Activated CD4-positive, alpha-beta memory T cell treated with anti-CD3 and anti-CD28 coated beads, Interleukin-2, amount 10 ng/mL, durations not matched to agents 7 days and 5 days (primary cell): ENCODE results near the gene ERMN. TPM values are rescaled to one million over a fixed set of nuclear protein-coding genes. Genes with fewer than 3 reads are reported as not detected.

Experiments used
- CTCF ChIA-PET: fragments of 350-600 bp; sonication (Branson Sonifier 250); formaldehyde crosslinking; loops from one replicate; lab custom pipeline; 2021; ENCODE audit warnings: antibody characterized with exemption, inconsistent platforms; lab: Charles Lee
- POLR2A ChIA-PET: fragments of 350-600 bp; sonication (Branson Sonifier 250); formaldehyde crosslinking; loops from one replicate; lab custom pipeline; 2021; ENCODE audit warnings: antibody characterized with exemption; lab: Charles Lee
- DNase-seq: peaks from one replicate; pipeline ENCODE4 v3.0.0-alpha.2; 2020
- H3K27ac Mint-ChIP-seq: one replicate; pipeline ENCODE4 v1.8.0; 2021; ENCODE audit warnings: mild to moderate bottlenecking, mixed read lengths
- H3K27me3 Mint-ChIP-seq: one replicate; pipeline ENCODE4 v1.8.0; 2021; ENCODE audit warnings: mixed read lengths
- H3K36me3 Mint-ChIP-seq: one replicate; pipeline ENCODE4 v1.8.0; 2021; ENCODE audit warnings: low read depth, mixed read lengths
- H3K4me1 Mint-ChIP-seq: one replicate; pipeline ENCODE4 v1.8.0; 2021; ENCODE audit warnings: mixed read lengths
- H3K4me3 Mint-ChIP-seq: one replicate; pipeline ENCODE4 v1.8.0; 2021; ENCODE audit warnings: mild to moderate bottlenecking, mixed read lengths
- H3K9me3 Mint-ChIP-seq: one replicate; pipeline ENCODE4 v1.8.0; 2021; ENCODE audit warnings: mixed read lengths
- total RNA-seq, 2 experiments: library from RNA; stranded (reverse); gene quantifications; one replicate each; pipeline ENCODE4 v1.2.3, GENCODE V29; 2021

Gene ERMN
- total RNA-seq, 2 experiments from 2014 or later: 3.1 to 3.5 TPM

DNA sequence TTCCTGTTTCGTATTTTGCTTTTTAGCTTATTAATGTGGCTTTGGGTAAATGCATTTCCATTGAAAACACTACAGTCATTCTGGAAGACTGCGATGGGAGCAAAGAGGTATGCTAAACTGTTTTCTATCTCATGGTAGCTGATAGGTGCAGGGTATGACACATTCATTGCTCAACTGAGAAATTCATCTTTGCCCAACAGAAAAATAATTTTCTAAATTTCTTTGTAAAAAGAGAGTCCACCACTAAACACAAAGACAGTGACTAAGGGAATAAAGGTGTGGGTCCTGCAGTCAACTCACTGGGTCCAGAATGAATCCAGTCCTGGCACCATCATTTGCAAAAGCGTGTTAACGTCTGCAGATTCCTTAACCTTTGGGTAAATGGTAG is 19.9 kb downstream of the ERMN start:
- Mint-ChIP-seq H3K27ac (no peak overlapping the region), H3K36me3 (no peaks in the 10 kb centered on the region), H3K9me3 (no peaks in the 10 kb centered on the region), H3K27me3 (peaks cover 1% of the 10 kb centered on the region), H3K4me3 (no peak overlapping the region), H3K4me1 (peaks cover 23% of the 10 kb centered on the region)
- CTCF ChIA-PET: interaction anchor here (0.7 to 8.1 kb wide), 15 partner anchors 8 to 719 kb away, joined by 3 to 118 read pairs (median 4); partner anchors contain the start of genes ACVR1C and ERMN
- no peak for DNase-seq
- POLR2A ChIA-PET: interaction anchor here (0.8 to 1.5 kb wide), 4 partner anchors 9 to 184 kb away, joined by 3 to 4 read pairs (median 3); no protein-coding TSS in a partner anchor

- ChIA-PET CTCF (interaction anchor here (0.7 to 8.1 kb wide), 20 partner anchors 9 to 719 kb away, joined by 3 to 118 read pairs (median 3); partner anchors contain the start of genes ACVR1 and ACVR1C), POLR2A (interaction anchor here (0.8 to 1.5 kb wide), 7 partner anchors 10 to 323 kb away, joined by 3 to 6 read pairs (median 3); partner anchors contain the start of gene CYTIP)
- DNase-seq: no peak
- H3K36me3 Mint-ChIP-seq: no peaks in the 10 kb centered on the region
- no peak overlapping the region for H3K4me3 Mint-ChIP-seq
- peaks cover 21% of the 10 kb centered on the region for H3K4me1 Mint-ChIP-seq
- H3K9me3 Mint-ChIP-seq: no peaks in the 10 kb centered on the region
- no peak overlapping the region for H3K27ac Mint-ChIP-seq
- H3K27me3 Mint-ChIP-seq: peaks cover 1% of the 10 kb centered on the region
These were observed 20.6 kb downstream of the ERMN start for GRCh38 chr2:157304811-157305722.

GRCh38 chr2:157303612-157304011 is 22.0 kb downstream of the ERMN start:
- H3K36me3 Mint-ChIP-seq: no peaks in the 10 kb centered on the region
- peaks cover 2% of the 10 kb centered on the region for H3K27me3 Mint-ChIP-seq
- H3K4me3 Mint-ChIP-seq: no peak overlapping the region

GRCh38 chr2:157302492-157303099 is 23.0 kb downstream of the ERMN start:
- CTCF ChIA-PET: interaction anchor here (0.7 to 8.1 kb wide), 62 partner anchors 9 to 1443 kb away, joined by 3 to 118 read pairs (median 5); partner anchors contain the start of genes ACVR1C, CYTIP and ERMN
- no peaks in the 10 kb centered on the region for H3K36me3 Mint-ChIP-seq
- no peak overlapping the region for H3K4me3 Mint-ChIP-seq
- peaks cover 19% of the 10 kb centered on the region for H3K4me1 Mint-ChIP-seq
- H3K9me3 Mint-ChIP-seq: no peaks in the 10 kb centered on the region
- peak; percentile 33 for DNase-seq
- POLR2A ChIA-PET: interaction anchor here (0.6 to 1.9 kb wide), 5 partner anchors 25 to 327 kb away, joined by 3 to 6 read pairs (median 4); no protein-coding TSS in a partner anchor
- peaks cover 4% of the 10 kb centered on the region for H3K27me3 Mint-ChIP-seq
- no peak overlapping the region for H3K27ac Mint-ChIP-seq

More at GRCh38 chr2:157303612-157304011, 22.0 kb downstream of the ERMN start:
- no peaks in the 10 kb centered on the region for H3K9me3 Mint-ChIP-seq
- no peak for DNase-seq
- ChIA-PET POLR2A (interaction anchor here (1.6 to 1.9 kb wide), 2 partner anchors 24 to 128 kb away, joined by 3 to 4 read pairs; no protein-coding TSS in a partner anchor), CTCF (interaction anchor here (0.8 to 8.1 kb wide), 20 partner anchors 13 to 721 kb away, joined by 3 to 118 read pairs (median 8); partner anchors contain the start of genes ACVR1C and ERMN)
- peaks cover 21% of the 10 kb centered on the region for H3K4me1 Mint-ChIP-seq
- H3K27ac Mint-ChIP-seq: no peak overlapping the region

- Mint-ChIP-seq H3K4me3 (no peak overlapping the region), H3K27ac (no peak overlapping the region), H3K4me1 (peaks cover 8% of the 10 kb centered on the region), H3K27me3 (peaks cover 4% of the 10 kb centered on the region), H3K36me3 (no peaks in the 10 kb centered on the region), H3K9me3 (no peaks in the 10 kb centered on the region)
- CTCF ChIA-PET: interaction anchor here (1.0 to 8.1 kb wide), 28 partner anchors 8 to 723 kb away, joined by 3 to 118 read pairs (median 8); partner anchors contain the start of genes ACVR1C and ERMN
- no peak for DNase-seq
- POLR2A ChIA-PET: interaction anchor here (1.2 to 1.9 kb wide), 3 partner anchors 133 to 326 kb away, joined by 3 to 6 read pairs (median 5); no protein-coding TSS in a partner anchor
These were observed 24.3 kb downstream of the ERMN start for GRCh38 chr2:157301307-157301706.

DNA sequence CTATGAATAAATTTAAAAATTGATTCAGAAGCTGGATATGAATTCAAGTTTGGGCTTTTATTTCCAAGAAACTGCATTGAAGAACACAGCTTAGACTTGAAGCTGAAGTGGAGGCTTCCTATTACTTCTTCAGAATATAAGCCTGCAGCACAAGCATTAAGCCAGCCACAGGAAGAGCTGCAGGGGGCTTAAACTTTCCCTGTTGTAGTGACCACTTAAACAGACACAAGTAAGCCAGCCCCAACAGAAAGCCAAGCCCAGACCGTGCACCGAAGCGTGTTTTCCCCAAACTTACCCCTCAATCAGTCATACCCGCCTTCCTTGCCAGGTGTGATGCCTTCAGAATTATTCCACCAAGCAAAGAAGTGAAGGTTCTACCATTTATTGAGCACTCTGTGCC is 28.7 kb downstream of the ERMN start:
- H3K36me3 Mint-ChIP-seq: no peaks in the 10 kb centered on the region
- H3K27ac Mint-ChIP-seq: no peak overlapping the region
- CTCF ChIA-PET: no interaction called here
- DNase-seq: no peak
- H3K4me3 Mint-ChIP-seq: no peak overlapping the region
- H3K4me1 Mint-ChIP-seq: peaks cover 3% of the 10 kb centered on the region
- H3K27me3 Mint-ChIP-seq: peaks cover 3% of the 10 kb centered on the region
- POLR2A ChIA-PET: no interaction called here
- no peaks in the 10 kb centered on the region for H3K9me3 Mint-ChIP-seq

- H3K4me3 Mint-ChIP-seq: no peak overlapping the region
- ChIA-PET POLR2A (no interaction called here), CTCF (no interaction called here)
- DNase-seq: no peak
- no peak overlapping the region for H3K27ac Mint-ChIP-seq
- H3K9me3 Mint-ChIP-seq: no peaks in the 10 kb centered on the region
- H3K27me3 Mint-ChIP-seq: peaks cover 3% of the 10 kb centered on the region
- H3K4me1 Mint-ChIP-seq: peaks cover 3% of the 10 kb centered on the region
- H3K36me3 Mint-ChIP-seq: no peaks in the 10 kb centered on the region
These were observed 29.1 kb downstream of the ERMN start for GRCh38 chr2:157296490-157296889.

DNA sequence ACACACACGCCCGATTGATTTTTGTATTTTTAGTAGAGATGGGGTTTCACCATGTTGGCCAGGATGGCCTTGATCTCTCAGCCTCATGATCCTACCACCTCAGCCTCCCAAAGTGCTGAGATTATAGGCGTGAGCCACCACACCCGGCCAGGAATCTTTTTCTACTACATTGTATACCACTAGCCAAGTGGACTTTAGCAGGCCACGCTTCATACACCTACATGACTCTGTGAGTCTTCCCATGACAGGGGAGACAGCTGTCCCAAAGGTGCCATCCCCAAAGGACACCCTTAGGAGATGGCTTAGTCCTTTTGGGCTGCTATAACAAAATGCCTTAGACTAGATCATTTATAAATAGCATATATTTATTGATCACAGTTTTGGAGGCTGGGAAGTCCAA is 32.8 kb downstream of the ERMN start:
- no peak overlapping the region for H3K27ac Mint-ChIP-seq
- no peaks in the 10 kb centered on the region for H3K27me3 Mint-ChIP-seq
- H3K4me3 Mint-ChIP-seq: no peak overlapping the region
- H3K36me3 Mint-ChIP-seq: no peaks in the 10 kb centered on the region
- ChIA-PET CTCF (interaction anchor here (1.8 kb wide), 1 partner anchor 9 kb away, joined by 11 read pairs; no protein-coding TSS in a partner anchor), POLR2A (no interaction called here)
- H3K4me1 Mint-ChIP-seq: peaks cover 3% of the 10 kb centered on the region
- no peaks in the 10 kb centered on the region for H3K9me3 Mint-ChIP-seq
- DNase-seq: no peak

DNA sequence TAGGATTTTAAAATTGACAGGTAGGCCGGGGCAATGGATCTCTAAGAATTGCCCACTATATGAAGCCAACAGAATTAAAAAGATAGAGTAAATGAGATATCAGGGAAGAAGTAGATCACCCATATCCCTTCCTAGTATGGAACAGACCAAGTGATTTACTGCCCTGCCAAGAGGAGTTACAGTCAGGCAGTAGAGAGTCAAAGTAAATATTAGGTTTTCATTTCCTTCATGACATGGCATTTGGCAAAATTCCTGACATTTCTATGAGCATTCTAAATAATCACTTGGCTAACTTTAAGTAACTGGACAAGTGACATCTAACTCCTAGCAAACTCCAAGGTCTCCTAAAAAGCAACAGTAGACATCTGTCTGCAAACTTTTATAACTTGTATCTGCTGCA is 34.6 kb downstream of the ERMN start:
- ChIA-PET CTCF (no interaction called here), POLR2A (no interaction called here)

DNA sequence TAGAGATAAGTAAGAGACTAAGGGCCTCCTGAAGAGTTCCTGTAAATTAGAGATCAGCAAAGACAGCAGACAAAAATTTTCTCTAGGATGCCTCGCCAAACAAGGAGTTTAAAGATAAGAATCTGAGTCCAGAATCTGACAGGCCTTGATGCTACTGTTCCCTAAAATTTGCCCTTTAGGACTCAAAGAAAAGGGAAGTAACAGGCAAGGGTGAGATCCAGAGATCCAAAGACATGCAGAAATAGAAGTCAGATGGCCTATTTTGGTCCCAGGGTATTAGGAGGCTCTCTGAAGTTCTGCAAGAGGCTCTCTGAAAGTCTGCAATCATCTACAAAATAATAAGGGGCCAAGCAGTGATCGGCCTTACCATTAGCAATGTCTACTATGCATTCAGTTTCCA is 35.1 kb downstream of the ERMN start:
- H3K27me3 Mint-ChIP-seq: no peaks in the 10 kb centered on the region

More for the DNA sequence above, 34.6 kb downstream of the ERMN start:
- no peak for DNase-seq
- Mint-ChIP-seq H3K27me3 (no peaks in the 10 kb centered on the region), H3K9me3 (no peaks in the 10 kb centered on the region), H3K4me3 (no peak overlapping the region), H3K4me1 (peaks cover 3% of the 10 kb centered on the region), H3K27ac (no peak overlapping the region), H3K36me3 (no peaks in the 10 kb centered on the region)

GRCh38 chr2:157287160-157287559 is 38.5 kb downstream of the ERMN start:
- Mint-ChIP-seq H3K4me3 (no peak overlapping the region), H3K36me3 (no peaks in the 10 kb centered on the region), H3K4me1 (no peaks in the 10 kb centered on the region), H3K9me3 (no peaks in the 10 kb centered on the region), H3K27ac (no peak overlapping the region), H3K27me3 (no peaks in the 10 kb centered on the region)
- POLR2A ChIA-PET: no interaction called here
- CTCF ChIA-PET: interaction anchor here (3.0 kb wide), 1 partner anchor 15 kb away, joined by 17 read pairs; no protein-coding TSS in a partner anchor
- no peak for DNase-seq

More for the DNA sequence above, 35.1 kb downstream of the ERMN start:
- peaks cover 3% of the 10 kb centered on the region for H3K4me1 Mint-ChIP-seq
- POLR2A ChIA-PET: no interaction called here
- DNase-seq: no peak
- no peaks in the 10 kb centered on the region for H3K36me3 Mint-ChIP-seq
- H3K9me3 Mint-ChIP-seq: no peaks in the 10 kb centered on the region
- CTCF ChIA-PET: no interaction called here
- H3K27ac Mint-ChIP-seq: no peak overlapping the region
- no peak overlapping the region for H3K4me3 Mint-ChIP-seq

DNA sequence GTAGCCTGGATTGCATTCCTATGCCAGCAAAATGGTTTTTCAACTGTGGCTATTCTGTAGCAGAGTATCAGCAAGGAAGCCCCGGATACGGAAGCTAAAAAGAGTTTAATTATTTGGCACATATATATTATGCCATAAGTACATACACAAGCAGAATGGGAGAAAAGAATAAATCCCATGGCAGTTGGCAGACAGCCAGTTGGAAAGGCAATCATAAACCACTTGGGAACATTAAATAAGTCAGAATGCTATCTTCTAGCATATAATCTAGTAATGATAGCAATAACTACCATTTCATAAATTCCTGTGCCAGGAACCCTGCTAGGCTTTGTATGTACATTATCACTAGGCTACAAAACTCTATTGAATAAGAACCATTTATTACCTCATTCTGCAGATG is 42.2 kb downstream of the ERMN start:
- no peaks in the 10 kb centered on the region for H3K4me1 Mint-ChIP-seq
- H3K36me3 Mint-ChIP-seq: no peaks in the 10 kb centered on the region
- ChIA-PET POLR2A (no interaction called here), CTCF (no interaction called here)
- DNase-seq: no peak
- H3K27ac Mint-ChIP-seq: no peak overlapping the region
- H3K27me3 Mint-ChIP-seq: peaks cover 7% of the 10 kb centered on the region
- H3K9me3 Mint-ChIP-seq: peaks cover 7% of the 10 kb centered on the region
- H3K4me3 Mint-ChIP-seq: no peak overlapping the region
